Stimulated activated CD8-positive, alpha-beta memory T cell treated with anti-CD3 and anti-CD28 coated beads, Interleukin-15, amount 100 ng/mL, for 48 hours (primary cell): ENCODE results near the gene PARP9.
A peak's percentile ranks its signal among the peaks of the same experiment; 100 is the strongest.
"Not testable (repeated sequence)": the region's sequence is repeated elsewhere in the genome, so short reads cannot be mapped to it uniquely, and the experiment has no call there.

Experiments used
- DNase-seq, 2 donors: peaks; one replicate each; pipeline ENCODE4 v3.0.0-alpha.2; 2020; ENCODE audit warnings: low read depth in 2 of 2

PARP9 gene

GRCh38 chr3:122576174-122576940, 12.3 kb upstream of the PARP9 start:
- no peak for DNase-seq

- DNase-seq: no peak
These were observed 8.9 kb upstream of the PARP9 start for GRCh38 chr3:122572940-122573412.

- DNase-seq: no peak
These were observed 4.7 kb upstream of the PARP9 start for GRCh38 chr3:122568755-122569154.

- DNase-seq: not testable (repeated sequence)
These were observed 4.0 kb upstream of the PARP9 start for GRCh38 chr3:122568131-122568530.

GRCh38 chr3:122563717-122564025, 429 bp downstream of the PARP9 start:
- DNase-seq: no peak

- DNase-seq: no peak
These were observed 980 bp downstream of the PARP9 start for GRCh38 chr3:122562923-122563716.

GRCh38 chr3:122560680-122561079, 3.4 kb downstream of the PARP9 start:
- no peak for DNase-seq

GRCh38 chr3:122559906-122560305, 4.2 kb downstream of the PARP9 start:
- no peak for DNase-seq

- DNase-seq: no peak
These were observed 5.5 kb downstream of the PARP9 start for GRCh38 chr3:122558605-122559004.

- no peak for DNase-seq
These were observed 6.7 kb downstream of the PARP9 start for GRCh38 chr3:122557356-122557755.

GRCh38 chr3:122555275-122556071, 8.6 kb downstream of the PARP9 start:
- DNase-seq: no peak

GRCh38 chr3:122553171-122553570, 10.9 kb downstream of the PARP9 start:
- DNase-seq: no peak

- no peak for DNase-seq
These were observed 15.5 kb downstream of the PARP9 start for GRCh38 chr3:122548619-122549018.

GRCh38 chr3:122548076-122548475, 16.0 kb downstream of the PARP9 start:
- no peak for DNase-seq

- no peak for DNase-seq
These were observed 17.9 kb downstream of the PARP9 start for GRCh38 chr3:122546151-122546550.

GRCh38 chr3:122538956-122539490, 25.1 kb downstream of the PARP9 start:
- no peak for DNase-seq

- no peak for DNase-seq
These were observed 27.5 kb downstream of the PARP9 start for GRCh38 chr3:122536632-122537001.

GRCh38 chr3:122535964-122536631, 28.0 kb downstream of the PARP9 start:
- no peak for DNase-seq

- DNase-seq: peak; percentile 25 to 45
These were observed 30.2 kb downstream of the PARP9 start for GRCh38 chr3:122533931-122534334.

- DNase-seq: no peak
These were observed 30.6 kb downstream of the PARP9 start for GRCh38 chr3:122533480-122533879.

- DNase-seq: no peak
These were observed 33.9 kb downstream of the PARP9 start for GRCh38 chr3:122530164-122530563.

- no peak for DNase-seq
These were observed 40.8 kb downstream of the PARP9 start for GRCh38 chr3:122523317-122523716.
